DND-41 (cell line): ENCODE data around the gene LPAR1.

ENCODE experiments used
- EZH2 ChIP-seq: IDR thresholded peaks from 3 replicates; pipeline ENCODE4 v1.6.1; 2012; ENCODE audit warnings: borderline replicate concordance, low read depth, mild to moderate bottlenecking, moderate library complexity, low read length, inconsistent platforms; ENCODE audit not compliant: severe bottlenecking
- TF ChIP-seq, protein P1 (sequence below): IDR thresholded peaks from 2 replicates; pipeline ENCODE4 v1.5.1; 2012; ENCODE audit warnings: borderline replicate concordance, low read length, moderate library complexity, mild to moderate bottlenecking; ENCODE audit not compliant: poor library complexity, severe bottlenecking; ENCODE audit errors: extremely low read depth

DNA sequence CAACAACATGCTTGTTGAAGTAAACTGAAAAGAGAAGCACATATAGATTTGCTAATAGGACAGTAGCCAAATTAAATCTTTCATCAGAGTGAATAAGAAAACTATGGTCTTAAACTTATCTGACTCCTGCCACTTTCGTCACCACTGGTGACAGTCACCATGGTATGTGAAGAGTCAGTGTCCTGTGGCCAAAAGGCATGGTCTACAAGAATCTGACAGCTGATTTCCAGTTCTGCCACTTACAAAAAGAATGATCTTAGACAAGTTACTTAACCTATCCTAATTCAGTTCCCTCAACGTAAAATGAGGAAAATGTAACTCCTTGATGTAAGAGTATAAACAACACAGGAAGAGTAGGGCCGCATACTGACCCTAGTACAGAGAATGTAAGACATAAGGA lies 102.0 kb downstream of the LPAR1 start:
- TF ChIP-seq, protein P1, sequence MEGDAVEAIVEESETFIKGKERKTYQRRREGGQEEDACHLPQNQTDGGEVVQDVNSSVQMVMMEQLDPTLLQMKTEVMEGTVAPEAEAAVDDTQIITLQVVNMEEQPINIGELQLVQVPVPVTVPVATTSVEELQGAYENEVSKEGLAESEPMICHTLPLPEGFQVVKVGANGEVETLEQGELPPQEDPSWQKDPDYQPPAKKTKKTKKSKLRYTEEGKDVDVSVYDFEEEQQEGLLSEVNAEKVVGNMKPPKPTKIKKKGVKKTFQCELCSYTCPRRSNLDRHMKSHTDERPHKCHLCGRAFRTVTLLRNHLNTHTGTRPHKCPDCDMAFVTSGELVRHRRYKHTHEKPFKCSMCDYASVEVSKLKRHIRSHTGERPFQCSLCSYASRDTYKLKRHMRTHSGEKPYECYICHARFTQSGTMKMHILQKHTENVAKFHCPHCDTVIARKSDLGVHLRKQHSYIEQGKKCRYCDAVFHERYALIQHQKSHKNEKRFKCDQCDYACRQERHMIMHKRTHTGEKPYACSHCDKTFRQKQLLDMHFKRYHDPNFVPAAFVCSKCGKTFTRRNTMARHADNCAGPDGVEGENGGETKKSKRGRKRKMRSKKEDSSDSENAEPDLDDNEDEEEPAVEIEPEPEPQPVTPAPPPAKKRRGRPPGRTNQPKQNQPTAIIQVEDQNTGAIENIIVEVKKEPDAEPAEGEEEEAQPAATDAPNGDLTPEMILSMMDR, result no peak
- TF ChIP-seq EZH2, result no peak
